B cell (primary cell): Measurements from ENCODE around the gene CNTNAP4.

Experiments used
- EZH2 ChIP-seq: IDR thresholded peaks from 2 replicates; pipeline ENCODE4 v1.6.1; 2012; ENCODE audit warnings: borderline replicate concordance, low read depth, mild to moderate bottlenecking, moderate library complexity, low read length; ENCODE audit not compliant: insufficient read depth, poor library complexity, severe bottlenecking
- TF ChIP-seq, protein P1 (sequence below): fragments of 200-600 bp; IDR thresholded peaks from one replicate; pipeline ENCODE4 v1.8.0; 2022; ENCODE audit warnings: antibody characterized with exemption, mild to moderate bottlenecking

DNA sequence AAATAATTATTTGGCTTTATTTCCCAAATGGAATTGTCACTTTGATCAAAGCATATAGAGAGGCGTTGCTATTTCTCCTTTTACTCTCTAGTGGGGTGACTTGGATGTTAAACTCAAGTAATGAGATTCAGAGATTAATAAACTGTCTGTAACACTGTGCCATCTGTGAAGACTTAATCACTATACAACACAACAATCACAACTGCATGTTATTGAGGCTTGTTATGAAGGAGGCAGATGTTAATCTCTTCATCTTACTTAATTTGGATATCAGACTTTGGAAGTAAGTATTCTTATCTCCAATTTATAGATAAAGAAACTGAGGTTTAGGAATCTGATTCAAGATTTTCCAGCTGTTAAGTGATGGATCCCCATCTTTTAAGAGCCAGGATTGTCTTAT lies 132.5 kb downstream of the CNTNAP4 start:
- TF ChIP-seq, protein P1, sequence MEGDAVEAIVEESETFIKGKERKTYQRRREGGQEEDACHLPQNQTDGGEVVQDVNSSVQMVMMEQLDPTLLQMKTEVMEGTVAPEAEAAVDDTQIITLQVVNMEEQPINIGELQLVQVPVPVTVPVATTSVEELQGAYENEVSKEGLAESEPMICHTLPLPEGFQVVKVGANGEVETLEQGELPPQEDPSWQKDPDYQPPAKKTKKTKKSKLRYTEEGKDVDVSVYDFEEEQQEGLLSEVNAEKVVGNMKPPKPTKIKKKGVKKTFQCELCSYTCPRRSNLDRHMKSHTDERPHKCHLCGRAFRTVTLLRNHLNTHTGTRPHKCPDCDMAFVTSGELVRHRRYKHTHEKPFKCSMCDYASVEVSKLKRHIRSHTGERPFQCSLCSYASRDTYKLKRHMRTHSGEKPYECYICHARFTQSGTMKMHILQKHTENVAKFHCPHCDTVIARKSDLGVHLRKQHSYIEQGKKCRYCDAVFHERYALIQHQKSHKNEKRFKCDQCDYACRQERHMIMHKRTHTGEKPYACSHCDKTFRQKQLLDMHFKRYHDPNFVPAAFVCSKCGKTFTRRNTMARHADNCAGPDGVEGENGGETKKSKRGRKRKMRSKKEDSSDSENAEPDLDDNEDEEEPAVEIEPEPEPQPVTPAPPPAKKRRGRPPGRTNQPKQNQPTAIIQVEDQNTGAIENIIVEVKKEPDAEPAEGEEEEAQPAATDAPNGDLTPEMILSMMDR, result no peak
- no peak for TF ChIP-seq EZH2
